SK-N-SH (cell line): Measurements from ENCODE around the gene DTX2. TPM values are rescaled to one million over a fixed set of nuclear protein-coding genes. Genes with fewer than 3 reads are reported as not detected.
"Not testable (repeated sequence)": the region's sequence is repeated elsewhere in the genome, so short reads cannot be mapped to it uniquely, and the experiment has no call there.

Source experiments
- CTCF ChIA-PET: fragments of 300-600, 350-600 bp; formaldehyde crosslinking; extraction: SDS; loops from one replicate; lab custom pipeline; 2021; lab: Yijun Ruan, JAX
- POLR2A ChIA-PET: fragments of 350-600 bp; sonication (Branson Sonifier 250); formaldehyde crosslinking; extraction: SDS; loops from one replicate; lab custom pipeline; 2020; ENCODE audit warnings: antibody characterized with exemption, inconsistent platforms; lab: Yijun Ruan, JAX
- DNase-seq: peaks from one replicate; pipeline ENCODE4 v3.0.0; 2012
- H2AFZ ChIP-seq: fragments of 200-600 bp; sonication (generic); 2 replicates; pipeline ENCODE4 v1.8.1; 2016; ENCODE audit warnings: antibody characterized with exemption, mild to moderate bottlenecking, low read depth
- H3F3A ChIP-seq: fragments of 200-600 bp; sonication (generic); replicated peaks from 2 replicates; pipeline ENCODE3; 2016; ENCODE audit warnings: antibody characterized with exemption, mild to moderate bottlenecking; ENCODE audit not compliant: insufficient read depth
- H3K27ac ChIP-seq, 2 experiments: fragments of 200-500 bp in 1 of 2; fragments of 200-600 bp in 1 of 2; sonication (Bioruptor generic) in 1 of 2; sonication (generic), shearing (Covaris generic) in 1 of 2; 2 replicates each; pipeline versions ENCODE4 v1.5.1 to v1.6.1; 2014 to 2016; ENCODE audit warnings: low read depth in 2 of 2, inconsistent platforms in 1 of 2, low read length in 1 of 2, mild to moderate bottlenecking in 1 of 2, mixed read lengths in 1 of 2
- H3K27me3 ChIP-seq: fragments of 200-600 bp; sonication (generic), shearing (Covaris generic); 2 replicates; pipeline ENCODE4 v1.6.1; 2016; ENCODE audit warnings: mixed run types; ENCODE audit not compliant: insufficient read depth
- H3K36me3 ChIP-seq, 2 experiments: fragments of 200-500 bp in 1 of 2; fragments of 200-600 bp in 1 of 2; sonication (Bioruptor generic) in 1 of 2; sonication (generic) in 1 of 2; replicated peaks in 1 of 2; 2 replicates each; pipeline versions ENCODE3 to v1.5.1; 2014 to 2016; ENCODE audit warnings: low read length in 1 of 2, mild to moderate bottlenecking in 1 of 2; ENCODE audit not compliant: insufficient read depth in 2 of 2, control insufficient read depth in 1 of 2
- H3K4me1 ChIP-seq, 2 experiments: fragments of 200-500 bp in 1 of 2; fragments of 200-600 bp in 1 of 2; sonication (Bioruptor generic) in 1 of 2; sonication (generic), shearing (Covaris generic) in 1 of 2; 2 replicates each; pipeline versions ENCODE4 v1.5.1 to v1.6.1; 2014 to 2016; ENCODE audit warnings: low read depth in 1 of 2, low read length in 1 of 2, mixed run types in 1 of 2; ENCODE audit not compliant: insufficient read depth in 2 of 2, control insufficient read depth in 1 of 2
- H3K4me2 ChIP-seq: fragments of 200-600 bp; sonication (generic), shearing (Covaris generic); 2 replicates; pipeline ENCODE4 v1.6.1; 2017; ENCODE audit warnings: mixed run types
- H3K4me3 ChIP-seq, 2 experiments: fragments of 200-500 bp in 1 of 2; fragments of 200-600 bp in 1 of 2; sonication (Bioruptor generic) in 1 of 2; sonication (generic), shearing (Covaris generic) in 1 of 2; 2 replicates each; pipeline versions ENCODE4 v1.5.1 to v1.8.1; 2014 to 2016; ENCODE audit warnings: low read depth in 2 of 2, inconsistent platforms in 1 of 2, low read length in 1 of 2, mild to moderate bottlenecking in 1 of 2, mixed read lengths in 1 of 2, moderate library complexity in 1 of 2
- H3K79me2 ChIP-seq: fragments of 200-600 bp; sonication (generic); 2 replicates; pipeline ENCODE4 v1.8.1; 2017; ENCODE audit warnings: mild to moderate bottlenecking; ENCODE audit not compliant: insufficient read depth
- H3K9ac ChIP-seq: fragments of 200-600 bp; sonication (generic); 2 replicates; pipeline ENCODE4 v1.6.1; 2017; ENCODE audit warnings: mixed run types
- H3K9me2 ChIP-seq: fragments of 200-600 bp; sonication (generic); 2 replicates; pipeline ENCODE4 v1.6.1; 2017; ENCODE audit warnings: mixed run types
- H3K9me3 ChIP-seq: fragments of 200-600 bp; sonication (generic); 2 replicates; pipeline ENCODE4 v1.6.1; 2017; ENCODE audit warnings: mixed run types, mild to moderate bottlenecking, moderate library complexity
- H4K20me1 ChIP-seq: fragments of 200-600 bp; sonication (generic); 2 replicates; pipeline ENCODE4 v1.6.1; 2017; ENCODE audit warnings: mild to moderate bottlenecking, mixed run types; ENCODE audit not compliant: insufficient read depth
- CTCF ChIP-seq: fragments of 200-600 bp; sonication (generic); IDR thresholded peaks from 2 replicates; pipeline ENCODE4 v1.6.1; 2017; ENCODE audit warnings: antibody characterized with exemption, mild to moderate bottlenecking, moderate library complexity
- RAD21 ChIP-seq: IDR thresholded peaks from 2 replicates; pipeline ENCODE4 v1.6.1; 2012; ENCODE audit warnings: mild to moderate bottlenecking, low read length
- SMC3 ChIP-seq: IDR thresholded peaks from 2 replicates; pipeline ENCODE4 v1.6.1; 2012; ENCODE audit warnings: low read depth, low read length, improper control_type of control experiment
- TCF12 ChIP-seq: IDR thresholded peaks from 2 replicates; pipeline ENCODE4 v1.4.0; 2012
- TEAD4 ChIP-seq: IDR thresholded peaks from 2 replicates; pipeline ENCODE4 v1.4.0; 2012; ENCODE audit warnings: mild to moderate bottlenecking, borderline replicate concordance; ENCODE audit not compliant: insufficient read depth
- WGBS: methylation state at CpG from one replicate; pipeline ENCODE4 v1.1.6; 2017; ENCODE audit warnings: low lambda C conversion rate; 5-methylcytosine and 5-hydroxymethylcytosine counted together
- polyA plus RNA-seq, 3 experiments: library from polyadenylated mRNA; depleted of rRNA; stranded (reverse); fragments of >200 nt; gene quantifications; 2 replicates each; pipeline ENCODE4 v1.2.3, GENCODE V29; 2012

The DTX2 gene
- polyA plus RNA-seq, 1 of the 3 experiments (the other 2 are of a cell fraction), result 7.6 TPM

DNA sequence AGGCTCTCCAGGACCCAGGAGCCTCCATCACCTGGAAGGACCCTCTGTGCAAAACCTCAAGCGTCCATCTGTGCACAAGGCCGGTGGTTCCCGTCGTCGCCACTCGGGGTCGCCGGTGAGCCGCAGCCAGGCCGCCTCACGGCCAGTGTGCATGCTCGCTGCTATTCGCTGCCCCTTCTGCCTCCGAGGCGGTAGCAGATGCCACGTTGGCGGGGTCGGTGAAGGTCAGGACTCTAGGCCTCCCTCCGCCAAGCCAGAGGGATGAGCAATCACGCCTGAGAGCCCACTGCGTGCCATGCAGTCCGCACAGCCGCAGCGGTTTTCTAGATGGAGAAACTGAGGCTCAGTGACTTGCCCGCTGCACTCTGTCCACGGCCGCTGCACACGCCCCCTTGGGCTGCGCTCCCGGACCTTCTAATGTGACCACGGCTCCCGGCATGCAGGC, 54.5 kb downstream of the DTX2 start:
- H2AFZ ChIP-seq, result no peak overlapping the region
- peaks cover 0 to 3% of the 10 kb centered on the region in 2 experiments; a peak in 1 of 4 replicates for H3K4me1 ChIP-seq
- no peak overlapping the region for H3K4me3 ChIP-seq
- no peaks in the 10 kb centered on the region for H3K79me2 ChIP-seq
- no CpG with 5 or more reads among the region's 32 CpGs for WGBS
- no peaks in the 10 kb centered on the region for H3K9me3 ChIP-seq
- no peaks in the 10 kb centered on the region for H4K20me1 ChIP-seq
- H3K9me2 ChIP-seq, result no peaks in the 10 kb centered on the region
- no peaks in the 10 kb centered on the region for H3F3A ChIP-seq
- DNase-seq, result peak; percentile 85
- H3K4me2 ChIP-seq, result no peak overlapping the region
- no peaks in the 10 kb centered on the region for H3K27me3 ChIP-seq
- no peaks in the 10 kb centered on the region for H3K36me3 ChIP-seq
- H3K27ac ChIP-seq, result no peak overlapping the region
- POLR2A ChIA-PET, result no interaction called here
- CTCF ChIA-PET, result no interaction called here
- H3K9ac ChIP-seq, result no peak overlapping the region
- peak; percentile 77 for TF ChIP-seq SMC3
- TF ChIP-seq RAD21, result peak; percentile 80
- TF ChIP-seq CTCF, result peak; percentile 59
- TF ChIP-seq TCF12, result no peak
- no peak for TF ChIP-seq TEAD4

GRCh38 chr7:76516932-76517331, 55.4 kb downstream of the DTX2 start:
- H3F3A ChIP-seq, H3K27ac ChIP-seq, H3K36me3 ChIP-seq, H3K9me3 ChIP-seq, DNase-seq, POLR2A ChIA-PET, H3K9me2 ChIP-seq, H3K9ac ChIP-seq, H3K79me2 ChIP-seq, CTCF ChIA-PET, H3K4me1 ChIP-seq, H3K27me3 ChIP-seq, H3K4me3 ChIP-seq, H2AFZ ChIP-seq, H4K20me1 ChIP-seq, H3K4me2 ChIP-seq: not testable (repeated sequence)
- WGBS, result no CpG with 5 or more reads among the region's 6 CpGs

- H3K79me2 ChIP-seq, H3K27ac ChIP-seq, H3F3A ChIP-seq, CTCF ChIA-PET, H3K4me1 ChIP-seq, POLR2A ChIA-PET, H3K27me3 ChIP-seq, H3K9me2 ChIP-seq, H3K4me3 ChIP-seq, H3K9ac ChIP-seq, H3K9me3 ChIP-seq, H3K36me3 ChIP-seq, H3K4me2 ChIP-seq, DNase-seq, H2AFZ ChIP-seq, H4K20me1 ChIP-seq: not testable (repeated sequence)
- WGBS, result no CpG with 5 or more reads among the region's 4 CpGs
Observed at GRCh38 chr7:76526183-76526582, 64.7 kb downstream of the DTX2 start.

- H3K79me2 ChIP-seq, DNase-seq, H3K27ac ChIP-seq, H2AFZ ChIP-seq, H3K4me3 ChIP-seq, H3K9me3 ChIP-seq, H3K9ac ChIP-seq, CTCF ChIA-PET, H3K27me3 ChIP-seq, H3K36me3 ChIP-seq, H3K4me2 ChIP-seq, H3K9me2 ChIP-seq, H4K20me1 ChIP-seq, POLR2A ChIA-PET, H3K4me1 ChIP-seq, H3F3A ChIP-seq: not testable (repeated sequence)
- 83% methylated on average over 2 of the region's 2 CpGs for WGBS
Observed at GRCh38 chr7:76531643-76532042, 70.1 kb downstream of the DTX2 start.

DNA sequence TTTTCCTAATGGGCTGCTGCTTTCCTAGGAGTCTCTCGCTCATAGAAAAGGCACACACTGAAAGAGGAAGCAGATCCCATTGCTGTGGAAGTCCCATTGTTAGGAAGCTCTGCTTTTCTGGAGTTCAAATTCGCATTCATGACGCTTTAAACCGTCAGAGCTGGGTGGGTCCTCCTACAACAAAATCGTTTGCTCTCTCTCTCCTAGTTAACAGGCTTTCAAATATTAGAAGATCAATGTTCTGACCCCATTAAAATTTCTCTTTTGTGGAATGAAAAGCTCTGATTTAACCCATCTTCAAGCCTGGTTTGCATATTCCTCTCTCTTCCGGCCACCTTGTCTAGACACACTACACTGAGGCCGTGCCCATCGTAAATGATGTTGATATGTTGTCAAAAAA, 81.7 kb downstream of the DTX2 start, which contains the start of gene SPDYE16:
Gene SPDYE16 (minus strand): TSS at position 101 of the 400 bp plus-strand sequence. CDS start 1,838 bp downstream, outside the sequence.
- H3F3A ChIP-seq, H3K9me2 ChIP-seq, H4K20me1 ChIP-seq, H3K36me3 ChIP-seq, H3K9ac ChIP-seq, H3K4me2 ChIP-seq, H3K4me3 ChIP-seq, DNase-seq, H3K27me3 ChIP-seq, CTCF ChIA-PET, H3K27ac ChIP-seq, H2AFZ ChIP-seq, H3K79me2 ChIP-seq, H3K4me1 ChIP-seq, POLR2A ChIA-PET, H3K9me3 ChIP-seq: not testable (repeated sequence)
- WGBS, result no CpG with 5 or more reads among the region's 8 CpGs
